BJ (cell line): ENCODE measurements around the gene GPR141. TPM values are rescaled to one million over a fixed set of nuclear protein-coding genes. Genes with fewer than 3 reads are reported as not detected.

Experiments
- CTCF ChIA-PET: fragments of 350-600 bp; formaldehyde crosslinking; extraction: SDS; loops from one replicate; lab custom pipeline; 2021; ENCODE audit warnings: antibody characterized with exemption, inconsistent platforms; lab: Yijun Ruan, JAX
- POLR2A ChIA-PET: fragments of 300-600 bp; sonication (Branson Sonifier 250); formaldehyde crosslinking; extraction: SDS; loops from one replicate; lab custom pipeline; 2021; ENCODE audit warnings: antibody characterized with exemption; lab: Charles Lee
- DNase-seq: peaks from one replicate; pipeline ENCODE4 v3.0.0-alpha.2; 2011; ENCODE audit warnings: low read depth
- H3K27me3 ChIP-seq: 2 replicates; pipeline ENCODE4 v1.6.0; 2011; ENCODE audit warnings: low read length; ENCODE audit not compliant: control insufficient read depth, insufficient read depth
- H3K36me3 ChIP-seq: 2 replicates; pipeline ENCODE4 v1.5.1; 2011; ENCODE audit warnings: low read length; ENCODE audit not compliant: control insufficient read depth, insufficient read depth
- H3K4me3 ChIP-seq: 2 replicates; pipeline ENCODE4 v1.5.1; 2011; ENCODE audit warnings: low read depth, mild to moderate bottlenecking, control low read depth, low read length
- CTCF ChIP-seq: IDR thresholded peaks from 2 replicates; pipeline ENCODE4 v1.5.1; 2011; ENCODE audit warnings: low read depth, mild to moderate bottlenecking, control low read depth, inconsistent platforms, low read length, moderate library complexity; ENCODE audit not compliant: insufficient read depth
- polyA plus RNA-seq: library from polyadenylated mRNA; depleted of rRNA; stranded (reverse); fragments of >200 nt; gene quantifications from 2 replicates; pipeline ENCODE4 v1.2.3, GENCODE V29; 2011

GPR141 gene
- polyA plus RNA-seq, 1 experiment = not detected

GRCh38 chr7:37740398-37740797, 56.8 kb downstream of the GPR141 start:
- no peaks in the 10 kb centered on the region for H3K27me3 ChIP-seq
- no peak for TF ChIP-seq CTCF
- no peak for DNase-seq
- ChIA-PET POLR2A (no interaction called here), CTCF (no interaction called here)
- no peaks in the 10 kb centered on the region for H3K36me3 ChIP-seq
- no peak overlapping the region for H3K4me3 ChIP-seq

GRCh38 chr7:37741776-37742175, 58.2 kb downstream of the GPR141 start:
- Histone ChIP-seq H3K36me3 (no peaks in the 10 kb centered on the region), H3K27me3 (no peaks in the 10 kb centered on the region), H3K4me3 (no peak overlapping the region)
- POLR2A ChIA-PET = no interaction called here
- DNase-seq = no peak
- TF ChIP-seq CTCF = no peak
- CTCF ChIA-PET = no interaction called here

DNA sequence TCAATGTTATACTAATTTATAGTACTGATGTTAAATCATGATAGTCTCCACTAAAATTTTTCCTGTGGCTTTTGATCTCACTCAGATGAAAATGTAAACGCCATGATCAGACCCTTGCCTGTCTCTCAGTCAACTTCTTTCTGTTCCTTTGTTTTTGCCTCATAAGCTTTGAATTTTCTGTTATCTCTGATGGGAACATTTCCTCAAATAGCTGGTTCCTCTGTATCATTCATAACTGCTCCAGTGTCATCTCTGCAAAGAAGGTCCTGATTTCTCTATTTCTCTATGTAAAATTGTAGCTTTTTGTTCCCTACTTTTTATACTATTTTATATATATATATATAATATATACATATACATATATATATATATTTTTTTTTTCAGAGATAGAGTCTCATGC, 67.5 kb downstream of the GPR141 start:
- ChIA-PET POLR2A (no interaction called here), CTCF (no interaction called here)
- Histone ChIP-seq H3K27me3 (no peaks in the 10 kb centered on the region), H3K36me3 (no peaks in the 10 kb centered on the region), H3K4me3 (no peak overlapping the region)
- DNase-seq = no peak
- no peak for TF ChIP-seq CTCF

DNA sequence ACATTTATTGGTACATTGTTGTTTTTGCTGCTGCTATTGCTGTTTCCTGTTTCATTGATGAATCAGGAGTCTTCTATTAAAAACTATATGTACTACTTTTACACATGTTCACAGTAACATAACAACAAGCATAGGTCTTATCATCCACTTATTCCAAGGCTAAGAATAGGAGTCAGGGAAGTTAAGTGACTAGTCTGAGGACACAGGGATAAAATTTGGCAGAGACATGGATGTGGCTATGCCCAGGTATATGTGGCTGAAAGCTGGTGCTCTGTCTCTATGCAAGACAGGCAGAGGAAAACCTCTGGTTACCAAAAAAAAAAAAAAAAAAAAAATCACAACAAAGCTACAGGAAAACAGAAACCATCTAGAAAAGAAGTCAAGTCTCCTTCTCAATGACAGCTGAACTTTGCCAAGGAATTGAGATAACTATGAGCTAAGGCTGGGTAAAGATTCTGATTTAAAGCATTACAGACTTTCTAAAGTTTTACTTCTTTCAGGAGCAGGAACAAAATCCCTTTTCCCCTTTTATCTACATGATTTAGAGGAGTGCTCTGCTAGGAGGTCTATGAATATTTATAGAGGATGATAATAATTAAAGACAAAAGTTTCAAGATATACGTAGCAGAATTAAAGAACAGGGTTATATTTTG, 70.0 kb downstream of the GPR141 start:
- CTCF ChIA-PET = no interaction called here
- DNase-seq = no peak
- Histone ChIP-seq H3K4me3 (no peak overlapping the region), H3K36me3 (no peaks in the 10 kb centered on the region), H3K27me3 (no peaks in the 10 kb centered on the region)
- no peak for TF ChIP-seq CTCF
- POLR2A ChIA-PET = no interaction called here

GRCh38 chr7:37756797-37757551, 73.4 kb downstream of the GPR141 start:
- ChIA-PET CTCF (no interaction called here), POLR2A (no interaction called here)
- TF ChIP-seq CTCF = no peak
- Histone ChIP-seq H3K36me3 (no peaks in the 10 kb centered on the region), H3K27me3 (no peaks in the 10 kb centered on the region), H3K4me3 (no peak overlapping the region)
- DNase-seq = no peak
